H9 (cell line): ENCODE measurements around the gene ACAP3. TPM values are rescaled to one million over a fixed set of nuclear protein-coding genes. Genes with fewer than 3 reads are reported as not detected.

Experiments used
- DNase-seq: peaks from one replicate; pipeline ENCODE4 v3.0.0-alpha.2; 2017
- H2AFZ ChIP-seq: one replicate; pipeline ENCODE4 v1.6.1; 2013; ENCODE audit warnings: mild to moderate bottlenecking, low read length, control low read depth, moderate library complexity
- H2AK5ac ChIP-seq: 2 replicates; pipeline ENCODE4 v1.6.1; 2013; ENCODE audit warnings: low read length, control low read depth, mixed read lengths; ENCODE audit not compliant: insufficient read length
- H2BK120ac ChIP-seq: one replicate; pipeline ENCODE4 v1.6.1; 2013; ENCODE audit warnings: low read depth, mild to moderate bottlenecking, low read length, control low read depth, inconsistent platforms; ENCODE audit not compliant: poor library complexity, severe bottlenecking
- H2BK12ac ChIP-seq: 2 replicates; pipeline ENCODE4 v1.6.1; 2013; ENCODE audit warnings: low read length, control low read depth, mixed read lengths, low read depth; ENCODE audit not compliant: insufficient read length
- H2BK15ac ChIP-seq: 2 replicates; pipeline ENCODE4 v1.6.1; 2013; ENCODE audit warnings: low read depth, low read length, control low read depth
- H2BK20ac ChIP-seq: one replicate; pipeline ENCODE4 v1.6.1; 2013; ENCODE audit warnings: low read depth, mild to moderate bottlenecking, low read length, control low read depth, inconsistent platforms; ENCODE audit not compliant: poor library complexity, severe bottlenecking
- H2BK5ac ChIP-seq: 2 replicates; pipeline ENCODE4 v1.6.1; 2013; ENCODE audit warnings: low read length, control low read depth, mixed read lengths; ENCODE audit not compliant: insufficient read length
- H3K14ac ChIP-seq: 2 replicates; pipeline ENCODE4 v1.6.1; 2013; ENCODE audit warnings: low read length, control low read depth; ENCODE audit not compliant: insufficient read depth
- H3K18ac ChIP-seq: 2 replicates; pipeline ENCODE4 v1.6.1; 2013; ENCODE audit warnings: low read depth, mild to moderate bottlenecking, mixed read lengths, low read length, control low read depth; ENCODE audit not compliant: insufficient read length
- H3K23ac ChIP-seq: 2 replicates; pipeline ENCODE4 v1.6.1; 2013; ENCODE audit warnings: low read length, control low read depth, mixed read lengths, low read depth; ENCODE audit not compliant: insufficient read length
- H3K23me2 ChIP-seq: 2 replicates; pipeline ENCODE4 v1.6.1; 2013; ENCODE audit warnings: low read depth, mild to moderate bottlenecking, mixed read lengths, low read length, control low read depth; ENCODE audit not compliant: insufficient read length, poor library complexity, severe bottlenecking
- H3K27ac ChIP-seq: 2 replicates; pipeline ENCODE4 v1.5.1; 2013; ENCODE audit warnings: low read length, control low read depth, mixed read lengths, low read depth; ENCODE audit not compliant: insufficient read length
- H3K27me3 ChIP-seq: 2 replicates; pipeline ENCODE4 v1.6.1; 2013; ENCODE audit warnings: low read length, control low read depth, inconsistent platforms; ENCODE audit not compliant: insufficient read depth
- H3K4ac ChIP-seq: 2 replicates; pipeline ENCODE4 v1.6.1; 2013; ENCODE audit warnings: low read depth, mild to moderate bottlenecking, control low read depth, inconsistent platforms, low read length, moderate library complexity
- H3K4me1 ChIP-seq: 2 replicates; pipeline ENCODE4 v1.6.1; 2013; ENCODE audit warnings: low read length, control low read depth, inconsistent platforms; ENCODE audit not compliant: insufficient read depth
- H3K4me2 ChIP-seq: 2 replicates; pipeline ENCODE4 v1.6.1; 2013; ENCODE audit warnings: low read length, control low read depth, mixed read lengths; ENCODE audit not compliant: insufficient read length, insufficient read depth
- H3K56ac ChIP-seq: 2 replicates; pipeline ENCODE4 v1.6.1; 2013; ENCODE audit warnings: low read depth, mild to moderate bottlenecking, mixed read lengths, low read length, control low read depth; ENCODE audit not compliant: insufficient read length
- H3K79me1 ChIP-seq: 2 replicates; pipeline ENCODE4 v1.6.1; 2013; ENCODE audit warnings: low read depth, mild to moderate bottlenecking, moderate library complexity, low read length, control low read depth, inconsistent platforms; ENCODE audit not compliant: insufficient read depth, poor library complexity, severe bottlenecking
- H3K79me2 ChIP-seq: 2 replicates; pipeline ENCODE4 v1.6.1; 2013; ENCODE audit warnings: low read length, control low read depth, inconsistent platforms; ENCODE audit not compliant: insufficient read depth
- H3K9ac ChIP-seq: 2 replicates; pipeline ENCODE4 v1.6.1; 2013; ENCODE audit warnings: low read length, control low read depth, mixed read lengths; ENCODE audit not compliant: insufficient read length; ENCODE audit errors: extremely low read depth
- H3K9me3 ChIP-seq: one replicate; pipeline ENCODE4 v1.6.1; 2013; ENCODE audit warnings: low read depth, low read length, inconsistent platforms; ENCODE audit not compliant: control insufficient read depth
- H3T11ph ChIP-seq: one replicate; pipeline ENCODE4 v1.6.1; 2013; ENCODE audit warnings: mild to moderate bottlenecking, low read length, control low read depth, inconsistent platforms
- H4K20me1 ChIP-seq: one replicate; pipeline ENCODE4 v1.6.1; 2013; ENCODE audit not compliant: control insufficient read depth, insufficient read length, insufficient read depth
- H4K5ac ChIP-seq: 2 replicates; pipeline ENCODE4 v1.6.1; 2013; ENCODE audit warnings: low read depth, mild to moderate bottlenecking, mixed read lengths, low read length, control low read depth; ENCODE audit not compliant: insufficient read length
- H4K8ac ChIP-seq: replicated peaks from 2 replicates; pipeline ENCODE4 v1.6.1; 2013; ENCODE audit warnings: low read length, control low read depth, mixed read lengths, low read depth; ENCODE audit not compliant: insufficient read length
- H4K91ac ChIP-seq: 2 replicates; pipeline ENCODE4 v1.6.1; 2013; ENCODE audit warnings: low read depth, mild to moderate bottlenecking, moderate library complexity, mixed read lengths, low read length, control low read depth; ENCODE audit not compliant: insufficient read length
- H3K27ac Mint-ChIP-seq, 3 experiments: 2 replicates in 2 of 3; 3 replicates in 1 of 3; pipeline ENCODE4 v1.8.0; 2020 to 2021; ENCODE audit warnings: mixed read lengths in 3 of 3, mild to moderate bottlenecking in 1 of 3, moderate library complexity in 1 of 3
- H3K27me3 Mint-ChIP-seq: 2 replicates; pipeline ENCODE4 v1.8.0; 2021; ENCODE audit warnings: low read depth, mild to moderate bottlenecking, moderate library complexity, mixed read lengths
- H3K36me3 Mint-ChIP-seq, 3 experiments: 2 replicates in 2 of 3; 3 replicates in 1 of 3; pipeline ENCODE4 v1.8.0; 2020 to 2021; ENCODE audit warnings: low read depth in 3 of 3, mixed read lengths in 3 of 3; ENCODE audit not compliant: insufficient read depth in 1 of 3
- H3K4me1 Mint-ChIP-seq, 2 experiments: 2 replicates each; pipeline ENCODE4 v1.8.0; 2020; ENCODE audit warnings: mixed read lengths in 2 of 2
- H3K4me3 Mint-ChIP-seq, 2 experiments: 2 replicates in 1 of 2; 3 replicates in 1 of 2; pipeline ENCODE4 v1.8.0; 2020 to 2021; ENCODE audit warnings: mild to moderate bottlenecking in 2 of 2, mixed read lengths in 2 of 2, moderate library complexity in 1 of 2
- H3K9me3 Mint-ChIP-seq, 2 experiments: 2 replicates in 1 of 2; 3 replicates in 1 of 2; pipeline ENCODE4 v1.8.0; 2020; ENCODE audit warnings: mild to moderate bottlenecking in 2 of 2, mixed read lengths in 2 of 2, moderate library complexity in 1 of 2
- CTCF ChIP-seq: fragments of 200-600 bp; sonication (generic); conservative IDR thresholded peaks from 3 replicates; pipeline ENCODE4 v1.8.0; 2021; ENCODE audit warnings: antibody characterized with exemption, mild to moderate bottlenecking
- WGBS: extraction: QIAGEN DNeasy Blood & Tissue Kit; methylation state at CpG from one replicate; pipeline ENCODE4 v1.1.7; 2013; ENCODE audit warnings: missing lambda C conversion rate, low lambda C conversion rate, mixed read lengths; ENCODE audit not compliant: insufficient read length; ENCODE audit errors: extremely low coverage; 5-methylcytosine and 5-hydroxymethylcytosine counted together
- total RNA-seq: library from RNA; stranded (reverse); gene quantifications from 2 replicates; pipeline ENCODE4 v1.2.1, GENCODE V29; 2021

The ACAP3 gene
- total RNA-seq, 1 experiment from 2014 or later: 41.4 TPM

- H3K9ac ChIP-seq: no peak overlapping the region
- H2AK5ac ChIP-seq: no peak overlapping the region
- Mint-ChIP-seq H3K27me3 (peaks cover 1% of the 10 kb centered on the region; the same call in 1 of the 2 replicates), H3K27ac (peak overlapping the region in 1 of 3 experiments; percentile 77; a peak in 2 of 7 replicates), H3K36me3 (peaks cover 0 to 2% (median 0%) of the 10 kb centered on the region in 3 experiments; a peak in 2 of 7 replicates), H3K4me3 (no peak overlapping the region; a peak in 1 of 5 replicates), H3K4me1 (no peaks in the 10 kb centered on the region), H3K9me3 (no peaks in the 10 kb centered on the region)
- H3K56ac ChIP-seq: no peak overlapping the region
- peaks cover 4% of the 10 kb centered on the region for H3K23me2 ChIP-seq
- TF ChIP-seq CTCF: no peak
- H3K27me3 ChIP-seq: no peaks in the 10 kb centered on the region
- no peak overlapping the region for H4K5ac ChIP-seq
- no peak overlapping the region for H3K4me2 ChIP-seq
- H3K18ac ChIP-seq: no peak overlapping the region
- H2BK5ac ChIP-seq: no peak overlapping the region
- no peaks in the 10 kb centered on the region; the same call in 1 of the 2 replicates for H3K79me2 ChIP-seq
- no peaks in the 10 kb centered on the region for H3K79me1 ChIP-seq
- H3K4ac ChIP-seq: no peak overlapping the region
- no peak overlapping the region for H2BK20ac ChIP-seq
- no peak overlapping the region for H2BK15ac ChIP-seq
- WGBS: no CpG with 5 or more reads among the region's 58 CpGs
- H3K14ac ChIP-seq: no peak overlapping the region
- H2BK120ac ChIP-seq: no peak overlapping the region
- no peak overlapping the region for H4K91ac ChIP-seq
- no peak overlapping the region for H2AFZ ChIP-seq
- no peak overlapping the region for H3K23ac ChIP-seq
- H3T11ph ChIP-seq: no peak overlapping the region
- no peak overlapping the region for H2BK12ac ChIP-seq
- no peaks in the 10 kb centered on the region for H3K4me1 ChIP-seq
- H3K27ac ChIP-seq: no peak overlapping the region
- H4K20me1 ChIP-seq: no peaks in the 10 kb centered on the region
- H3K9me3 ChIP-seq: no peaks in the 10 kb centered on the region
- no peak for DNase-seq
- no peak overlapping the region for H4K8ac ChIP-seq
Measured at GRCh38 chr1:1329304-1330210, 21.8 kb upstream of the ACAP3 start.
